Mesenchymal stem cell (in vitro differentiated cells and primary cell): Measurements from ENCODE around the gene MN1.

Experiments used
- DNase-seq: peaks from one replicate; pipeline ENCODE4 v3.0.0-alpha.2; 2013
- H2AFZ ChIP-seq: one replicate; pipeline ENCODE4 v1.6.1; 2013; ENCODE audit warnings: low read depth, mild to moderate bottlenecking, control low read depth, inconsistent platforms, low read length, moderate library complexity
- H2AK5ac ChIP-seq: 2 replicates; pipeline ENCODE4 v1.6.1; 2013; ENCODE audit warnings: low read length, moderate library complexity, mild to moderate bottlenecking, inconsistent platforms; ENCODE audit not compliant: severe bottlenecking
- H2BK120ac ChIP-seq: one replicate; pipeline ENCODE4 v1.6.1; 2013; ENCODE audit warnings: low read depth, mild to moderate bottlenecking, inconsistent platforms, low read length, moderate library complexity
- H2BK12ac ChIP-seq, 2 experiments: one replicate each; pipeline ENCODE4 v1.6.1; 2013; ENCODE audit warnings: inconsistent platforms in 2 of 2, low read length in 2 of 2, mild to moderate bottlenecking in 2 of 2, moderate library complexity in 2 of 2, control low read depth in 1 of 2
- H2BK15ac ChIP-seq: one replicate; pipeline ENCODE4 v1.6.1; 2013; ENCODE audit warnings: mild to moderate bottlenecking, low read depth, inconsistent platforms; ENCODE audit not compliant: poor library complexity, severe bottlenecking
- H2BK5ac ChIP-seq: 2 replicates; pipeline ENCODE4 v1.6.1; 2013; ENCODE audit warnings: low read depth, mild to moderate bottlenecking, low read length, control low read depth, inconsistent platforms; ENCODE audit not compliant: poor library complexity, severe bottlenecking
- H3K14ac ChIP-seq, 2 experiments: one replicate each; pipeline ENCODE4 v1.6.1; 2013; ENCODE audit warnings: inconsistent platforms in 2 of 2, low read length in 2 of 2, control low read depth in 1 of 2, mild to moderate bottlenecking in 1 of 2, moderate library complexity in 1 of 2
- H3K18ac ChIP-seq, 2 experiments: one replicate each; pipeline ENCODE4 v1.6.1; 2013; ENCODE audit warnings: inconsistent platforms in 2 of 2, low read length in 2 of 2, control low read depth in 1 of 2, low read depth in 1 of 2, mild to moderate bottlenecking in 1 of 2
- H3K23ac ChIP-seq, 2 experiments: one replicate each; pipeline ENCODE4 v1.6.1; 2013; ENCODE audit warnings: inconsistent platforms in 2 of 2, low read length in 2 of 2, mild to moderate bottlenecking in 2 of 2, moderate library complexity in 2 of 2, control low read depth in 1 of 2
- H3K27ac ChIP-seq: 2 replicates; pipeline ENCODE4 v1.5.1; 2013; ENCODE audit warnings: mild to moderate bottlenecking, moderate library complexity, low read length, control low read depth, inconsistent platforms; ENCODE audit not compliant: poor library complexity, severe bottlenecking
- H3K27me3 ChIP-seq, 2 experiments: 2 replicates each; pipeline versions ENCODE4 v1.6.1 to v1.7.0; 2013; ENCODE audit warnings: low read length in 2 of 2, mild to moderate bottlenecking in 2 of 2, moderate library complexity in 2 of 2, control low read depth in 1 of 2, inconsistent platforms in 1 of 2; ENCODE audit not compliant: control insufficient read depth in 1 of 2, insufficient read depth in 1 of 2
- H3K36me3 ChIP-seq, 2 experiments: 2 replicates each; pipeline versions ENCODE4 v1.6.1 to v1.7.0; 2013; ENCODE audit warnings: low read length in 2 of 2, control low read depth in 1 of 2, inconsistent platforms in 1 of 2, low read depth in 1 of 2, mild to moderate bottlenecking in 1 of 2; ENCODE audit not compliant: insufficient read depth in 2 of 2, control insufficient read depth in 1 of 2
- H3K4ac ChIP-seq, 2 experiments: one replicate each; pipeline ENCODE4 v1.6.1; 2013; ENCODE audit warnings: inconsistent platforms in 2 of 2, low read length in 2 of 2, mild to moderate bottlenecking in 2 of 2, moderate library complexity in 2 of 2, control low read depth in 1 of 2, low read depth in 1 of 2
- H3K4me1 ChIP-seq: 2 replicates; pipeline ENCODE4 v1.6.1; 2013; ENCODE audit warnings: low read depth, low read length, control low read depth; ENCODE audit not compliant: control insufficient read depth, insufficient read depth
- H3K4me2 ChIP-seq: 2 replicates; pipeline ENCODE4 v1.6.1; 2013; ENCODE audit warnings: low read length, mild to moderate bottlenecking, inconsistent platforms; ENCODE audit not compliant: poor library complexity, severe bottlenecking
- H3K4me3 ChIP-seq, 2 experiments: 2 replicates each; pipeline versions ENCODE4 v1.5.1 to v1.7.0; 2013; ENCODE audit warnings: low read length in 2 of 2, mild to moderate bottlenecking in 2 of 2, control low read depth in 1 of 2, low read depth in 1 of 2; ENCODE audit not compliant: insufficient read depth in 1 of 2
- H3K79me1 ChIP-seq: replicated peaks from 2 replicates; pipeline ENCODE4 v1.6.1; 2013; ENCODE audit warnings: mild to moderate bottlenecking, control low read depth, low read length, inconsistent platforms; ENCODE audit not compliant: poor library complexity, severe bottlenecking
- H3K9ac ChIP-seq: 2 replicates; pipeline ENCODE4 v1.7.0; 2013; ENCODE audit warnings: mild to moderate bottlenecking, low read length, moderate library complexity
- H3K9me3 ChIP-seq: 2 replicates; pipeline ENCODE4 v1.7.0; 2013; ENCODE audit warnings: mild to moderate bottlenecking, low read length; ENCODE audit not compliant: control insufficient read depth
- H4K8ac ChIP-seq: one replicate; pipeline ENCODE4 v1.6.1; 2013; ENCODE audit warnings: inconsistent platforms, mild to moderate bottlenecking, low read length, moderate library complexity
- H4K91ac ChIP-seq: one replicate; pipeline ENCODE4 v1.6.1; 2013; ENCODE audit warnings: mild to moderate bottlenecking, low read length, inconsistent platforms
- WGBS: methylation state at CpG from one replicate; pipeline ENCODE4 v1.1.7; 2013; ENCODE audit warnings: mixed read lengths; 5-methylcytosine and 5-hydroxymethylcytosine counted together

MN1 gene

DNA sequence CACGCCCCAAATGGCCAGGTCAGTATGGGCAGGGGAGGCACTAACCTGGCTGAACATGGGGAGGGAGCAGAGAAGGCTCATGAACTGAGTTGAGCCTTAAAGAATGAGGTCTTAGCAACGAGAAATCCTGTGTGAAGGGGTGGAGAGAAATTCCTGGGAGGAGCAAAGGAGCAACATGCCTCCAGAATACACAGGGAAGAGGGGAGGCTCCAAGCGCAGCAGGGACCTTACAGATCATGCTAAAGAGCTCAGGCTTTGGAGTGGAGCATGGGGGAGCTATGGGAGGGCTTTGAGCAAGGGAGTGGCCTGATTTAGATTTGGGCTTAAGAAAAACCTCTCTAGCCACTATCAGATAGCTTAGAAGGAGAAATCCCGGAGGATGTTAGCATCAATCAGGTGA lies 88.1 kb downstream of the MN1 start:
- no peak overlapping the region for H3K4ac ChIP-seq
- 77% methylated on average over 4 of the region's 4 CpGs for WGBS
- no peak overlapping the region for H3K18ac ChIP-seq
- H2AK5ac ChIP-seq = no peak overlapping the region
- H4K8ac ChIP-seq = no peak overlapping the region
- DNase-seq = no peak
- no peak overlapping the region for H3K14ac ChIP-seq
- H2BK12ac ChIP-seq = no peak overlapping the region
- no peak overlapping the region for H2BK15ac ChIP-seq
- H3K23ac ChIP-seq = no peak overlapping the region
- no peak overlapping the region for H3K4me2 ChIP-seq
- H2AFZ ChIP-seq = no peak overlapping the region
- no peak overlapping the region for H4K91ac ChIP-seq
- H3K79me1 ChIP-seq = no peaks in the 10 kb centered on the region
- H3K4me3 ChIP-seq = no peak overlapping the region
- no peaks in the 10 kb centered on the region for H3K36me3 ChIP-seq
- peaks cover 0 to 5% of the 10 kb centered on the region in 2 experiments for H3K27me3 ChIP-seq
- H3K27ac ChIP-seq = no peak overlapping the region
- no peak overlapping the region for H2BK5ac ChIP-seq
- H3K9ac ChIP-seq = no peak overlapping the region
- H2BK120ac ChIP-seq = no peak overlapping the region
- H3K9me3 ChIP-seq = peaks cover 6% of the 10 kb centered on the region
- H3K4me1 ChIP-seq = peaks cover 9% of the 10 kb centered on the region

DNA sequence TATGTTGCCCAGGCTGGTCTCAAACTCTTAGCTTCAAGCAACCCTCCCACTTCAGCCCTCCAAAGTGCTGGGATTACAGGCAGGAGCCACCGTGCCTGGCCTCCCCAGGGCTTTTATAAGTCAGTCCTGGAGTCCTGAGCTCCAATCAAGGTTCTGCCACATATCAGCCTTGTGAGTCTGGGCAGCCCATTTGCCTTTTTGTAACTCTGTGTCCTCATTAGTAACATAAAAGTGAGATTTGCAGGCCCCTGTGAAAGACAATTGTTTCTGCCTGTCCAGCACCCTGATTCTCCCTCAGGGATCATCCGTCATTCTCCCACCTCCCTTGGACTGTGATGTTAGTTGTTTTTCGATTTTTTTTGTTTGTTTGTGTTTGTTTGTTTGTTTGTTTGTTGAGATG lies 89.8 kb downstream of the MN1 start:
- Histone ChIP-seq H3K36me3 (no peaks in the 10 kb centered on the region), H3K27ac (no peak overlapping the region), H3K4me3 (no peak overlapping the region), H3K79me1 (no peaks in the 10 kb centered on the region), H3K27me3 (peaks cover 2 to 5% of the 10 kb centered on the region in 2 experiments), H2AK5ac (no peak overlapping the region), H3K23ac (no peak overlapping the region), H4K8ac (no peak overlapping the region), H3K9me3 (peaks cover 6% of the 10 kb centered on the region), H4K91ac (no peak overlapping the region), H3K4me1 (no peaks in the 10 kb centered on the region), H2BK120ac (no peak overlapping the region), H2BK5ac (no peak overlapping the region), H2BK15ac (no peak overlapping the region), H2BK12ac (no peak overlapping the region), H3K14ac (no peak overlapping the region), H3K4ac (no peak overlapping the region), H3K4me2 (no peak overlapping the region), H2AFZ (no peak overlapping the region), H3K9ac (no peak overlapping the region), H3K18ac (no peak overlapping the region)
- DNase-seq = no peak
- 33% methylated on average over 2 of the region's 3 CpGs for WGBS

DNA sequence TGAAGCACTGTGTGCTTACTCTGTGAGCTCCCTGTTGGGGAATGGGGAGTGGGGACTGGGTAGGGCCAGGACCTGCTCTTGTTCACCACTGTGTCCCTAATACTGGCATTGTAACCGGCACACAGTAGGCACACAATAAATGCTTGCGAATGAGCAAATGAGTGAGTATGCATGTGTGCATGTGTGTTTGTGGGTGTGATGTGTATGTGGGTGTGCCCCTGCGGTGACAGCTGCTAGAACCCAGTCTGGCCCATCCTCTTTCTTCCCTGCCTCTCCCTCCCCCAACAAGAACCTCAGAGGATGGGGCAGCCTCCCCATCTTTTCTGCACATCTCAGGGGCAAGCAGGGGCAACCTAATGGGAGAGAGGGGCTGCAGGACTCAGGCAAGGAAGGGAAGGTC lies 90.5 kb downstream of the MN1 start:
- no peak overlapping the region for H2AK5ac ChIP-seq
- H3K27me3 ChIP-seq = peaks cover 5 to 10% of the 10 kb centered on the region in 2 experiments
- H3K4me2 ChIP-seq = no peak overlapping the region
- H3K14ac ChIP-seq = no peak overlapping the region
- H2BK120ac ChIP-seq = no peak overlapping the region
- no peak overlapping the region for H2BK5ac ChIP-seq
- no peak overlapping the region for H3K23ac ChIP-seq
- WGBS = no CpG with 5 or more reads among the region's 3 CpGs
- H3K9me3 ChIP-seq = peaks cover 3% of the 10 kb centered on the region
- no peak overlapping the region for H2BK12ac ChIP-seq
- H2BK15ac ChIP-seq = no peak overlapping the region
- H3K18ac ChIP-seq = no peak overlapping the region
- H4K8ac ChIP-seq = no peak overlapping the region
- H3K4ac ChIP-seq = no peak overlapping the region
- H3K27ac ChIP-seq = no peak overlapping the region
- no peaks in the 10 kb centered on the region for H3K4me1 ChIP-seq
- no peaks in the 10 kb centered on the region for H3K36me3 ChIP-seq
- DNase-seq = no peak
- H3K79me1 ChIP-seq = no peaks in the 10 kb centered on the region
- no peak overlapping the region for H3K9ac ChIP-seq
- H2AFZ ChIP-seq = no peak overlapping the region
- H4K91ac ChIP-seq = no peak overlapping the region
- H3K4me3 ChIP-seq = no peak overlapping the region

DNA sequence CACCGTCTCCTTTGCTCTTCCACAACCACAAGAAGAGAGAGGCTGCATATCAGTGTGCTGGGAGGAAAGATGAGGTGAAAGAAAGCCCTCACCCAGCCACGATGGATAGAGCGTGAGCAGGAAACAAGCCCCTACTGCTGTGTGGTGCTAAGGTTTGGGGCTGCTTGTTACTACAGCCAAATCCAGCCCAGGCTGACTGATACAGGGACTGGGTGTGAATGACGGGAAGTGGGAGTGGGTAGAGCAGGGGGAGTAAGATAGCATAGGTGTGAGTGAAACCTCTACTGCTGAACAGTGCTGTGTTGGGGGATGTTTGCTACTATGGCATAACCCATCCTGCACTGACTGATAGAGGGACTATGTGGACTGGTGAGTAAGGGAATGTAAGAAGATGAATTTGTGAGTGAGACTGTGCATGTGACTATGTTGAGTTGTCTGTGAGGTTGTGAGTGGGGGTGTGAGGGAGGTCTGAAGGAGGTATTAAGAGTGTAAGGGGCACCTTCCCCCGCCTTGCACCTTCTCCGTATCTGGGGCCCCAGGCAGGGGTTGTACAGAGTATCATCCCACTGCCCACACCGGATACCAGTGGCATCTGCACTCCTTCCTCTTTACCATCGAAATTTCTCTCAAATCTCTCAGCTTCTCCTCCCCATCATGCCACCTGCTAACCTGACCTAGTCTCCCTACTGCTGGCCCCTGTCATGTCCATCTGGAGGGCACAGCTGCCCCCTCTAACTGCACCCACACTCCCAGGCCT lies 91.5 kb downstream of the MN1 start:
- no peak overlapping the region for H3K9ac ChIP-seq
- H3K27me3 ChIP-seq = peaks cover 8 to 12% of the 10 kb centered on the region in 2 experiments
- WGBS = 86% methylated on average over 8 of the region's 8 CpGs
- no peak overlapping the region for H2BK15ac ChIP-seq
- H2BK5ac ChIP-seq = no peak overlapping the region
- H3K4me2 ChIP-seq = no peak overlapping the region
- no peaks in the 10 kb centered on the region for H3K79me1 ChIP-seq
- no peak overlapping the region for H3K4me3 ChIP-seq
- no peak overlapping the region for H4K91ac ChIP-seq
- H2BK120ac ChIP-seq = no peak overlapping the region
- no peak for DNase-seq
- H2BK12ac ChIP-seq = no peak overlapping the region
- H3K4ac ChIP-seq = no peak overlapping the region
- H3K4me1 ChIP-seq = peaks cover under 1% of the 10 kb centered on the region
- no peaks in the 10 kb centered on the region for H3K36me3 ChIP-seq
- no peak overlapping the region for H3K27ac ChIP-seq
- no peak overlapping the region for H2AK5ac ChIP-seq
- H3K18ac ChIP-seq = no peak overlapping the region
- no peaks in the 10 kb centered on the region for H3K9me3 ChIP-seq
- no peak overlapping the region for H3K14ac ChIP-seq
- peak overlapping the region in 1 of 2 experiments; percentile 48 for H3K23ac ChIP-seq
- no peak overlapping the region for H4K8ac ChIP-seq
- H2AFZ ChIP-seq = no peak overlapping the region
